GM18907 (cell line): ENCODE results near the gene ALG14.

Experiments
- ATAC-seq: cut with Tn5 transposase; IDR thresholded peaks from one replicate; pipeline ENCODE4 v1.9.1; 2021; ENCODE audit warnings: mild to moderate bottlenecking, moderate library complexity; ENCODE audit not compliant: unreplicated experiment

The ALG14 gene

DNA sequence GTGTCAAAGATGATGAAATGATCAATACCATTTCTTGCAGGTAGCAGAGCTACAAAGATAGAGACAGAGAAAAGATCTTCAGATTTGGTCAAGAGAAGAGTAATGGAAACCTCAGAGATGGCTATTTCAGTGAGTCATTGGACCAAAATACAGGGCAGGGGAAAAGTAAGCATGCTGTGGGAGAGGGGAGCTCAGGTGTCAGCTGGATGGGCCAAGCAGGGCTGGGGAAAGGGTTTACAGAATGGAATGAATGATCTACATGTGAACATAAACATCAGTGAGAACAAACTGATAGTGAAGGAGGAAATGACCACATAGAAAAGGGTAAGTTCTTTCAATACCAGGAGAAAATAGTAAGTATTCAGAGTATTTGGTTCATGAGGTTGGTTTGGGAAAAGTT lies 84.4 kb downstream of the ALG14 start:
- no peak for ATAC-seq

DNA sequence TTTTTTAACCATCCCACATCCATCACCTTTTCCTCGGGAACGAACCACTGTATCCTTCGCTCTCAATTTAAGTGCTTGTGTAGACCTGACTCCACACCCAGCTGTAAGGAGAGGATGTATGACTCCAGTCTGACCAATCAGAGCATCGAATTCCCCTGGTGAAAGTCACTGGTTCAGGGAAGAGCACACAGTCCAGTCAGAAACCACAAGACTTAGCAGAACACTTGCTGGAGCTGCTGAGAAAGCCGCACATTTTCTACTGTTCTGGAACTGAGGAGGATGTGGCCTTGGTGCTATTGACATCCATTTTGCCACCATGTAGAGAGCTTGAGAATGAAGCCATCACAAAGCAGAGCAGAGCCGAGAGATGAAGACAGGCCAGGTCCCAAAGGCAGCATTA lies 86.0 kb downstream of the ALG14 start:
- ATAC-seq: no peak

DNA sequence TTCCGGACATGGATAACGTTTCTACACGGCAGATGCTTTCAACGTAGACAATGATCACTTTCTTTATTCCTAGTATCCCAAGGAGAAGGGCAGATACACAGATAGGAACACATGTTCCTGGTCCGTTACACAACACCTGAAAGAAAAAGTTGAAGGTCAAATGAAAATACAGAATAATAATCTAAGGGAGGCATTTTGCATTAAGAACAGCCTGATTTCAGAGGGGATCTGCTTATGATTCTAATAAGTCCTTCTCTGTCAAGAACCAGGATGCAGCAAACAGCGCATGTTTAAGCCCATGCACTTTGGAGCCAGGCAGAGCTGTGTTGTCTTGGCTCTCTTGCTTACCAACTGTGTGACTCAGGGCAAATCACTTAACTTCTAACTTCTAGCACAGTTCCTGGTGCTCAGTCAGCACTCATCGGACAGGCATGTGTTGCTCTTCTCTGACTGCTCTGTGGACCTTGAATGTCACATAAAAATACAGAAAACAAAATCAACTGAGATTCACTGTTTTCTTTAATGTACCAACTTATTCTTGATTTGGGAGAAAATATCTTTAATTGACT lies 89.5 kb downstream of the ALG14 start:
- no peak for ATAC-seq

DNA sequence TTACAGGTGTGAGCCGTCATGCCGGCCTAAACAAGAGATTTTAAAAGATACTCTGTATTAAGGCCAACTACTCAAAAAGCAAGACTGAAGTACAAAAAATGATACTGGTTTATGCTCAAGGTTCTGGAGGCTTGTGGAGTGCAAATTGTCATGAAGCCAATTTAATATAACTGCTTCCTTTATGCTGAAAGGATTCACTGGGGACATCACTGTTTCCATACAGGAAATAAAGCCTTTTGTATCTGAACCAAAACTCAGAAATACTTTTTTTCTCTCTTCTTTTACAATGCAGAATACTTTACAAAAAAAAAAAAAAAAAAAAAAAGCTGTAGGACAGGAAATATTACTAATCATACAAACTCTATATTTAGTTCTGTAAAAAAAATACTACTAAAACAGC lies 90.4 kb downstream of the ALG14 start:
- ATAC-seq: no peak

DNA sequence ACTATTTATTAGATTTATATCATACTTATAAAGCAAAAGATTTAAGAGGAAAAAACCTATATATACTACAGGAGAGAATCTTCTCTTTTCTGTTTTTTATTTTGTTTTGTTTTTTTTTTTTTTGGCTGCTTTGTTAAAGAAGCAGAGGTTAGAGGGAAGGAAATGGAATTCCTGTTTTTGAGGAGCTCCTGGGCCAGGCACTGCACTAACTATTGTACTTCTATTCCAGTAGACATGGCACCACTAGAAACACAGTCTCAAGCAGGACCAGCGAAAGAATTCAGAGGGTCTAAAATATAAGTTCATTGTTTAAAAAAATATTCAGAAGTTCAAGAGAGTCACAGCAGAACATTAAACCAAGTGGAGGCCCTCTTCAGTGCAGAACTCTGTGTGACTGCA lies 91.2 kb downstream of the ALG14 start:
- ATAC-seq: no peak

DNA sequence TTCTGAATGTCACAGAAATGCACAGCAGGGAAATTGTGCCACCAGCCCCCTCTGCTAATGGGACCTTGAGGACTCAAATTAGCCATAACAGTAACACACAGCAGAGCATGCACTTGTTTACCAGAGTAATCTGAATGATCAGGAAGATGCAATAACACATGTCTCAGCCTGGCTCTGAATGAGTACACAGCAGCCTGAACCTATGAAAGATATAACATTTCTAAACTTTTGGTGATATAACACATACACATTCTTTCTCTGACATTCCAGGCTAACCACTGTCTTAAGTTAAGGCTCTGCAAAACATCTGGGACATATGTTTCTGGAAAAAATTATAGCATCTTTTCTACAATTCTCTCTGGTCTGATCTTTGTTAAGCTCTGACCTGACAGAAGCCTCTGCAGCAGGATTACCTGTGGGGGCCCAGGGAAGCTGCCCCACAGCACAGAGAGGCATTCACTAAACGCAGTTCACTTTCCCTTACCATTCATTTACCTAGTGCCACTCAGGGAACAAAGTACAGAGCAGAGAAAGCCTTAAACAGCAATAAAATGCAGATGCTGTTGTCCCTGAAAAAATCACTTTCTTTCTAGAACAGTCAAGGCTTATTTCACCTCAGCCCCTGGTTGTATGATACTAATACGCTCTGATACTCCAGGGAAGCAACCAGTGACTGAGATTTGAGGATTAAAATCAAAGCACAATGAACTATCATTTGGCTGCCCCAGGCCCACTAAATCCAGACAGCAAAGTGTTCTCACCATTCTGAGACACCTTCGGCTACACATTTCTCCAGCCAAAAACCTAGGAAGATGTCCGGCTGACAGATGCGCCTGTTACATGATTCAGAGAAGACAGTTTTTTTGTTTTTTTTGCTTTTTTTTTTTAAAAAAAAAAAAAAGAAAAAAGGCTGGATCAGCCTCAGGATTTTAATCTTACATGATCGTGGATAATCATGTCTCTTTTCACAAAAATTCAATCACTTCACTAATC lies 91.9 kb downstream of the ALG14 start:
- no peak for ATAC-seq

DNA sequence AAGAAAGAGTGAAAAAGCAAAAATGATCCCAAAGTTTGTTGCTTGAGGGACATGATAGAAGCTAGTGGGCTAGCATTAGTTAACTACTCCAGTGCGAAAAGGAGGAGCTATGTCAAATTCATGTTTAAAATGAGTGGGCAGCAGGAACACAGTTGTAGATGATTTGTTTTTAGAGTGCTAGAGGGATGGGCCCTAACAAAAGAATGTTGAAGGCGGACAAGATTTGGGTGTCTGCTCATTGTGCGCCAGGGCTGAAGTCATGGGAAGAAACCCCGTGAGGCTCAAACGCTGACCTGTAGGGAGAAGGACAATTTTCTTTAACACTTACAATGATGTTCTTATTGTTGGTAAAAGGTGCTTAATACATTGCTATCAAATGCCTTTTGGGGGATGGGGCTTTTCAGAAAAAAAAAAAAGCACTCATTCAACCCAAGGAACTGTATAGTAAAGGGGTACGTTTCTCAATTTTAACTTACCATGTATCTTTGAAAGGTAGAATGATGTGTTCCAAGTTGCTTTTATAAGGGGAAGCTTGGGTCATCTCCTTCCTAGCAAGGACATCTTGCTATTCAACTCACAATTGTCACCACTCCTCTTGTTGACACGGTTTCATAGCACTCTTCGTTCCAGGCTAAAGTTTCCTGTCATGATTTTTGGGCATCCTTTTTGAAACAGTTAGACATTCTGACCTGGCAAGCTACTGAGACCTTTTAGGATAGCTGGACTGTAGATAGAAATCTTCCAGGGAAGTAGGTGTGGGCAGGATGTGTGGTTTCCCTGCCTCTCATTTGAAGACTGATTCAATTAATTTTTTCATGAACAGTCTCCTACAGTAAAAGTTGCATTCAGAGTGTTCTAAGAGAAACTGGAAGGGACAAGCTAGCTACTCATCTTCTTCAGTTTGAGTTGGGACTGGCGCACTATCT lies 92.8 kb downstream of the ALG14 start:
- no peak for ATAC-seq

DNA sequence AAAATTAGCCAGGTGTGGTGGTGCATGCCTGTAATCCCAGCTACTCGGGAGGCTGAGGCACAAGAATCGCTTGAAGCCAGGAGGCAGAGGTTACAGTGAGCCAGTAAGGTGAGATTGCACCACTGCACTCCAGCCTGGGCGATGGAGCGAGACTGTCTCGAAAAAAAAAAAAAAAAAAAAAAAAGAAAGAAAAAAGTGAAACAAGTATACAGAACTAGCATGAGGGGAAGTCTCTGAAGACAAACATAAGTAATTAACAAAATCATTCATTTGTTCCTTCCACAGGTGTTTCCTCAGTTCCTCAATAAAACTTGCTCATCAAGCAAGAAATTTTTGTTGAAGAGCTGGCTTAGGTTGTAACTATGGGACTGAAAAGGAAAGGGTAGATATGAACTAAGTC lies 93.6 kb downstream of the ALG14 start:
- no peak for ATAC-seq

DNA sequence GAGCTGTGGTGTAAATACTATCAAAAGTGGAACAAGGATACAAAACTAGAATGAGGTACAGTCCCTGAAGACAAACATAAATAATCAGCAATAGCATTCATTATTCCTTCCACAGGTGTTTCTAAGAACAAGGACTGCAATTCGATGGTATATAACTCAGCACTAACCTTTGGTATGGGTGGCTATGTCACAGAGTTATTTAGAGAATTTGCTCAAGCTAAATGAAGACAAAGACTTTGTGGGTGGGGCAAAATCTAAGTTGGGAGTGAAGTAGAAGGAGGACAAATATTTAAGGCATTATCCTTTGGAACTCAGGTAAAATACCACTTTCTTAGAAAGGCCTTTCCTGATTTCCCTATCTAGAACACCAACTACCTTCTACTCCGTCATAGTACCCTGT lies 94.3 kb downstream of the ALG14 start:
- ATAC-seq: no peak

DNA sequence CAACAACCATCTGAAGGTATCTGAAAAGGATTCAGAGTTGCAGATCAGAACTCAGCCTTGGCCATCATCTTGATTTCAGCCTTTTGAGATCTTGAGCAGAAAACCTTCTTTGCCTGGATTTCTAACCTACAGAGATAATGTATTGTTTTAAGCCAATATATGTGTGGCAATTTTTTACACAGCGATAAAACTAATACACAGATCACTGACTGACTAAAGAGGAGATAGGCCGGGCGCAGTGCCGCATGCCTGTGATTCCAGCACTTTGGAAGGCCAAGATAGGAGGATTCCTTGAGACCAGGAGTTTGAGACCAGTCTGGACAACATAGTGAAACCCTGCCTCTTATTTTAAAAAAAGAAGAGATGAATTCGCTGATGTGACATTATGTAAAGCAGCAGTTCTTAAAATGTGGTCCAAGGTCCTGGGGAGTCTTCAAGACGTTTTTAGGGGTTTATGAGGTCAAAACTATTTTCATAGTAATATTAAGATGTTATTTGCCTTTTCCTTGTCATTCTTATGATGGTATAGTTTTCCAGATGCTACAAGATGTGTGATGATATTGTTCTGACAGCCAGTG lies 95.7 kb downstream of the ALG14 start:
- ATAC-seq: no peak

DNA sequence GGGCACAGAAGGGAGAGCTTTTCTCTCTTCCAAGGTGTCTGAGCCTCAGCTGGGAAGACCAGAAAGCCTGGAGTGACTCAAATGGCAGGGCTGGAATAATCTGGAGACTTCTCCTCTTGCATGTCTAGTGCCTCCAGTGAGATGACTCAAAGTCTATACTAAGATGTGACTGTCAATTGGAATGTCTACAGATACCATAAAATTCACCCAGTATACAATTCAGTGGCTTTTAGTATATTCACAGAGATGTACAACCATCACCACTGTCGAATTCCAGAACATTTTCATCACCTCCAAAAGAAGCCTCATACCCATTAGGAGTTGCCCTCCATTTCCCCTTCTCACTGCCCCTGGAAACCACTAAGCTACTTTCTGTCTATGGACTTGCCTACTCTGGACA lies 97.9 kb downstream of the ALG14 start:
- ATAC-seq: no peak

DNA sequence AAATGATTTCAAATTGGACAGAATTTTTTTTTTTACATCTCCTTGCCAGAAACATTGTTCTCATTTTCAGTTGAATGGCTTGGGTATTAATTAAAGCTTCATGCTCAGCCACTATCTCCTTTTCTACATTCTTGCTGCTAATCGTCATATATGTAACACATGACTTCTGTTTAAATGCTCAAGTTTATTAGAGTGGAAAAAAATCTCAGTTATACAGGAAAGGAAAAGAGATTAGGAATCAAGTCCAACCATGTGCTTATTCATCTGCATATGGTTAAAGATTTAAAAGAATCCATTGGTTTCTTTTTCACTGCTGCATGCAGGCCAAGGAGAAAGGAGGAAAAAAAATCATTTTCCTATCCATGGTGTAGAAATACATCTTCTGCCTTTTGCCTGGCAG lies 98.5 kb downstream of the ALG14 start:
- ATAC-seq: no peak

DNA sequence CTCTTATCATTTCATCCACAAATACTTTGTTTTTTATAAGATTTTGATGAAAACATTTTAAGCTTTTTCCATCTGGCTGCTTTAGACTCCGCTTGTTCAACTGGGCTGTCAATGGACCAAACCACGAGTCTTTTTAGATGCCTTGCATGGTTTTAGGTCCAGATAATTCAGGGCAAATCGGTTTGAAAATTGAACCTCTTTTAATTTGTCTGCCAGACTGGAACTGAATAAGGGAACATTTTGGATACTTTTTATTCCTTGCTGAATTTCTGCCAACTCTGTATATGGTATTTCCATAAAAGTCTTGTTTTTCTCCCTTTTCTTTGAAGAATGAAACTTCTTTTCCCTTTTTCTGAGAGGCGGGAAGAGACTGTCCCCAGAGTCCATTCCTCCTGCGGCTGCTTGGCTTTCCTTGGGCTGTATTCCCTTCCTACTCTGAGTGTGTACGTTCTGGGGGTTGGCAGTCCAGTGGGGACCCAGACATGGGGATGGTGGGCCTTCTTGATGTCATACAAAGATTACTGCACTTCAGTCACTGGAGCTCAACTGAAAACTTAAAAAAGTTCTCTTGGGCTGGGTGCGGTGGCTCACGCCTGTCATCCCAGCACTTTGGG lies 99.3 kb downstream of the ALG14 start:
- ATAC-seq: no peak

DNA sequence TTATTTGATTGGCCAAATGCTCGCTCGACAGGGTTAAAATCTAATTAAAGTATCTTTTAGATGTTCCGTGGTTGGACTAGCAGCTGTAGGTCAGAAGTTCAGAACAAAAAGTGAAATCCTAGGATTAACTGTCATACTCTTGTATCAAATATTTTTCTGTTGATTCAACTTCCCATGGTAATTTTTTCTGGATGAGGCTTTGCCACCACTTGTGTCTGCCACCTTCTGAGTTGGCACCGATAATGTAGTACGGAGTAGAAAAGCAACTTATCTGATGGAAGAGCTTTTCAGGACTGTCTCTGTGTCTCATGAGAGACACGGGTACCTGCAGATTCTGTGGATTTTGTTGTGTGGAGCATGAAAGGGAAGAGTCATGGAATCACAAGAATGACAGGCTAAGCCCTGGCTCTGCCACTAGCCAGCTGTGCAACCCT lies 101.2 kb downstream of the ALG14 start:
- no peak for ATAC-seq

DNA sequence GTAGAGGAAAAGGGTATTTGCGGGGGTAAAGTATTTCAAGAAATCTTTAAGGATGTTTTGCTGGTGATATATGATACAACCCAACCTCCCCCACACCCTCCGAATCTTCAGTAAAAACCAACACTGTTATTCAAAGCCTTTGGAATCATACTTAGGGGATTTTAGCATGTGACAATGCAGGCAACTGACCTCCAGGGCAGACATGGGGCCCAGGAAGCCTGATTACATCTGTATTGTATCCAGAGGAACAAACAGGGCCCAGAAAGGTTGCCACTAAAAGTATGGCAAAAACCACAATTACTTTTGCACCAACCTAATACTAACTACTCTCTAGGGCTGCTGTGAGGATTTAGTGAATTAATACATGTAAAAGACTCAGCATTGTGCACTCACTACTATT lies 102.0 kb downstream of the ALG14 start:
- no peak for ATAC-seq

DNA sequence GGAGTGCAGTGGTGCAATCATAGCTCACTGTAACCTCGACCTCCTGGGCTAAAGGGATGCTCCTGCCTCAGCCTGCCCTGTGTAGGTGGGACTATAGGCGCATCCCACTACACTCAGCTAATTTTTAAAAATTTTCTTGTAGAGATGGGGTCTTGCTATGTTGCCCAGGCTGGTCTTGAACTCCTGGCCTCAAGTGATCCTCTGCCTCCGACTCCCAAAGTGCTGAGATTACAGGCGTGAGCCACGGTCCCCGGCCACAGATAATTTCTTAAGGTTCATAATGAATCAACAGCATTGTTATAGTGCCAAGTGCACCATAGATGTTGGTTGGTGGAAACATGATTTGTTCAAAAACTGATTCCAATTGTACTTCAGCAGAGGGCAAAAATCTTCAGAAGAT lies 103.6 kb downstream of the ALG14 start:
- no peak for ATAC-seq

DNA sequence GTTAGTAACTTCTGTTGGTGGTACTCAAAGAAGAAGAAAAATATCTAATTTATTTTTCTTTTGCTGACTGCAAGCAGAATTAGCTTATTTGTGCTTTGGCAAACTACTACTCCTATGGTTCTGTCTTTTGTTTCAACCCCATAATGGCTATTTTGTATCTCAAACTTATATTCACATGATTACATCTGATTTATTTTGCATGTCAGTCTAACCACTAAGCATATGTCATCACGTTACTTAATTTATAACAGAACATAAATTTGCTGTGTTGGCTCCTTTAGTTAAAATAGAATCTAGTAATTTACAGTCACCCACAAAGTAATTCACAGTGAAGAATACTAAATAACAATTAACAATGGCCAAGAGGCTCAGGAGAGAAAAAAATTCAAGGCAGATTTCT lies 106.7 kb downstream of the ALG14 start:
- ATAC-seq: no peak

DNA sequence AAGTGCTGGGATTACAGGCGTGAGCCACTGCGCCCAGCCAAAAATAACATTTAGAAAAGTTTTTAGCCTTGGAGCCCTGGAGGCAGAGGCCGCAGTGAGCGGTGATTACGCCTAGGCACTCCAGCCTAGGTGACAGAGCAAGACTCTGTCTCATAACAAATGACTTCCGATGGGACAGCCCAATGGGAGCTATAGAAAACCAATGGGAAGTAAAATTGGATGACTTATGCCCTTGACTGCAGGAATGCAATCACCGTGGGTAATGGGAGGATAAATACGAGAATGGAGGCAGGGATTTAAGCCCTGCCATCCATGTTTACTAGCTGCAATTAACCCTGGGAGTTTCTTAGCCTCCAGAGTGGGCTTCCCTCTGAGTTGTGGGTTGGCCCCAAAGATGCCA lies 108.9 kb downstream of the ALG14 start:
- no peak for ATAC-seq

DNA sequence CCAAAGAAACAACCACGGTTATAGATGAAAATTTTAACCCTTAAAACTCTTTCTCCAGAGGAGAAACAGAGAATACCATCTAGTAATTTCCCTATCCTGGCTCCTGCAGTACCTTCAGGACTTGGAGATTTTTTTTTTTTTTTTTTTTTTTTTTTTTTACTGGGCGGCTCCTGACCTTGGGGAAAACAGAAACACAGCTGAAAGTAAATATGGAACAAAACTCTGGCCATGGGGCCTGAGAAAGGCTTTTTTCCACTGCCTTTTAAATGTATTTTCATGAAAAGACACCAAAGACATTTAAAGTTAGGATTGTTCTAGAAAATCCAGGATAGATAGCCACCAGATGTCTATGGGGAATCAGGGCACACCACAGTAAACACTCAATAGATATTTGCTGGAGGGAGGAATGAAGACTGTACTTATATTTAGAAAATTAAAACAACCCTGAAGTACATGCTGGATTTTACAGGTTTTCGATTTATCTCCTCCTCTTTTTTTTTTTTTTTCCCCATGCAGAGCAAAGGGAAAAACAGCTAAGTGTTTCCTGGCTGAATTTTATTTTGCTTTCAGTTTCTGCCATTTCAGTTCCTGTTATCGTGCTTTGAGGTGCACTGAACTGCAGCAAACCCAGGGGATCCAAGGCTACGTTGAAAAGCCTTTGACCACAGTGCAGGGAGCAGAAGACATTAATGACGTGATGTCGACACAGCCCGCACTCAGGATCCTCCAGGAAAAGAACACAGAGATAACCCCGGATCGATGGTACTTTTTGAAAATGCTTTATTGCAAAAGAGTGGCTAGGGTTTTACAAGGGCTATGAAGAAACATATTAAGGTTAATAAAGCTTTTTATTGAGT lies 110.1 kb downstream of the ALG14 start:
- ATAC-seq: peak; percentile 98

DNA sequence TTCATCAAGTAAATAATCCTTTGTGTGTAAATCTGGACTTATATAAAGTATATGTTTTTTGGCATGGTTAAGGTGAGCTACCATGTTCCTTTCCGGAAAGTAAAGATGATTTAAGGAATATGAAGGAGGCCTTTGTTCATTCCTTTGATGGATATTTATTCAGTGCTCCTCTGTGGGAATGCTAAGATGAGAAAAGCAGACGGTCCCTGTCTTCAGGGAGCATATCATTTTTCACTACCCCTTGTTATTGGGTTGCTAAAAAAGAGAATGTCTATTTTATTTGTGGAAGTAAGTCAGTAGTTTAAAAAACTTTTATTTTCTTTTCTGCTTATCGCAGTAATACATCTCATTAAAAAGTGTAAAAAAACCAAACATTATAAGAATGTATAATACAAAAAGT lies 110.8 kb downstream of the ALG14 start:
- ATAC-seq: no peak
